Measurements from ENCODE around the gene CAMTA1. TPM values are rescaled to one million over a fixed set of nuclear protein-coding genes. Genes with fewer than 3 reads are reported as not detected.
"Not testable (repeated sequence)": the region's sequence is repeated elsewhere in the genome, so short reads cannot be mapped to it uniquely, and the experiment has no call there.

CAMTA1 gene
- total and polyA plus RNA-seq, 4 donors: 90.5 to 236 (median 195) TPM

DNA sequence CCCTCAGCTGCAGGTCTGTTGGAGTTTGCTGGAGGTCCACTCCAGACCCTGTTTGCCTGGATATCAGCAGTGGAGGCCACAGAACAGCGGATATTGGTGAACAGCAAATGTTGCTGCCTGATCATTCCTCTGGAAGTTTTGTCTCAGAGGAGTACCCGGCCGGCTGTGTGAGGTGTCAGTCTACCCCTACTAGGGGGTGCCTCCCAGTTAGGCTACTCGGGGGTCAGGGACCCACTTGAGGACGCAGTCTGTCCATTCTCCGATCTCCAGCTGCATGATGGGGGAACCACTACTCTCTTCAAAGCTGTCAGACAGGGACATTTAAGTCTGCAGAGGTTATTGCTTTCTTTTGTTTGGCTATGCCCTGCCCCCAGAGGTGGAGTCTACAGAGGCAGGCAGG, 819.7 kb downstream of the CAMTA1 start:
- not testable (repeated sequence) for H3K36me3 ChIP-seq (ENCODE audit: control insufficient read depth, insufficient read depth, low read length); H3K4me3 ChIP-seq (ENCODE audit: low read depth, low read length); H3K27me3 ChIP-seq (ENCODE audit: control insufficient read depth, insufficient read depth, low read length); H3K9me3 ChIP-seq (ENCODE audit: control insufficient read depth, insufficient read depth, low read length); DNase-seq (ENCODE audit: low read depth in 4 of 6, low spot score in 6 of 6); H3K4me1 ChIP-seq (ENCODE audit: control insufficient read depth, insufficient read depth, low read length); H3K27ac ChIP-seq (ENCODE audit: low read depth, low read length)
- 89% methylated on average over 6 of the region's 6 CpGs for WGBS (ENCODE audit: insufficient coverage)

DNA sequence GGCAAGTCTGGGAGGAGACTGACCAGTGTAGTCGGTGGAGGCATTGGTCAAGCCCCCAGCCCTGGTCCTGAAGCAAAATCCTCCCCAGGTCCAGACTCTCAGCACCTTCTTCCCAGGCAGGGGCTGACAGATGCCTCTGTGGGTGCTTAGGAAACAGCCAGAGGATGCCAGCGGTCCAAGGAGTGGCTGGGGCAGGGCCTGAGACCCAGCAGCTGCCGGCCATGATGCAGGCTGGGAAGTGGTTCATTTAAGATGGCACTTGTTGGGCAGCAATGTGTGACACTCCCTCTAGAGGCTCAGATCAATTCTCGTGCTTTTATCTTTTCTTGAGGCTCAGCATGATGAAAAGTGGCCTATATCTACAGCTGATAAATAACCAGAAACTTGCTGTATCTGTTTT, 820.8 kb downstream of the CAMTA1 start:
- H3K27ac ChIP-seq (ENCODE audit: low read depth, low read length): no peak overlapping the region
- 51% methylated on average over 3 of the region's 4 CpGs for WGBS (ENCODE audit: insufficient coverage)
- no peak for DNase-seq (ENCODE audit: low read depth in 4 of 6, low spot score in 6 of 6)

GRCh38 chr1:7607097-7607496, 821.8 kb downstream of the CAMTA1 start:
- Histone ChIP-seq H3K36me3 (ENCODE audit: control insufficient read depth, insufficient read depth, low read length) (peaks cover 3% of the 10 kb centered on the region), H3K27me3 (ENCODE audit: control insufficient read depth, insufficient read depth, low read length) (no peaks in the 10 kb centered on the region), H3K9me3 (ENCODE audit: control insufficient read depth, insufficient read depth, low read length) (no peaks in the 10 kb centered on the region), H3K4me1 (ENCODE audit: control insufficient read depth, insufficient read depth, low read length) (peaks cover 15% of the 10 kb centered on the region), H3K27ac (ENCODE audit: low read depth, low read length) (no peak overlapping the region), H3K4me3 (ENCODE audit: low read depth, low read length) (no peak overlapping the region)
- no peak for DNase-seq (ENCODE audit: low read depth in 4 of 6, low spot score in 6 of 6)

More for the DNA sequence above, 820.8 kb downstream of the CAMTA1 start:
- H3K36me3 ChIP-seq (ENCODE audit: control insufficient read depth, insufficient read depth, low read length): no peaks in the 10 kb centered on the region
- no peaks in the 10 kb centered on the region for H3K9me3 ChIP-seq (ENCODE audit: control insufficient read depth, insufficient read depth, low read length)
- H3K27me3 ChIP-seq (ENCODE audit: control insufficient read depth, insufficient read depth, low read length): no peaks in the 10 kb centered on the region
- no peak overlapping the region for H3K4me3 ChIP-seq (ENCODE audit: low read depth, low read length)
- H3K4me1 ChIP-seq (ENCODE audit: control insufficient read depth, insufficient read depth, low read length): peaks cover 15% of the 10 kb centered on the region

DNA sequence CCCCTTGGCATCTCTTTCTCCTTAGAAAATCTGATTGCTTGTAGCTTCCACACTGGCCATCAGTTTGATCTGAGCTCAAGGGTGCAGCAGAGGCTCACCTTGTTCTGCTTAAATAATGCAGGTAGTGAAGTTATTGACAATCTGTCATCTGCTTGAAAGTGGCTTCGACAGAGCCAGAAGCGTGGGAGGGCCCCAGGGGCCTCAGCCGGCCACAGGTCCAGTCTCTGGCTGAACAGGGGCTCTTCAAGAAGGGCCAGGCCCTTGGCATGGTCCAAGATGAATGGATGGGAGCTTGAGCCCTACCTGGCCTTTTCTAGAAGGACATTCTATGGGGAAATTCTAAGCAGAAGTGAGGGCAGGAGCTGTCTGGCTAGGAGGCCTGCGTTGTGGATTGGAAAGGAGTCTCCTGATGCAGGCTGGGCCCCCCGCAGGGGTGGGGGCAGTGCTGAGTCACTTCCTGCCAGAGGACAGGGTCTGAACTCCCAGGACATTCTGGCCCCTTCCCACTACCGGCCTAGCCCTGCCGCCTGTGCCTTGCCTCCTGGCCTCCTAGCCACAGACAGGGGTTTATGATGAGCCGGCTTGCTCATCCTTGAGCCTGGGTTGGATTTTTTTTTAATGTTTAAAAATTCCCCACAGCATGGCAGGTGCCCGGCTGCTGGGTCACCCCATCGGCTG, 823.5 kb downstream of the CAMTA1 start:
- 53% methylated on average over 7 of the region's 10 CpGs for WGBS (ENCODE audit: insufficient coverage)
- Histone ChIP-seq H3K36me3 (ENCODE audit: control insufficient read depth, insufficient read depth, low read length) (peaks cover 3% of the 10 kb centered on the region), H3K4me1 (ENCODE audit: control insufficient read depth, insufficient read depth, low read length) (peaks cover 26% of the 10 kb centered on the region)

GRCh38 chr1:7609311-7609994, 824.2 kb downstream of the CAMTA1 start:
- Histone ChIP-seq H3K27me3 (ENCODE audit: control insufficient read depth, insufficient read depth, low read length) (no peaks in the 10 kb centered on the region), H3K4me1 (ENCODE audit: control insufficient read depth, insufficient read depth, low read length) (peaks cover 26% of the 10 kb centered on the region), H3K9me3 (ENCODE audit: control insufficient read depth, insufficient read depth, low read length) (no peaks in the 10 kb centered on the region), H3K36me3 (ENCODE audit: control insufficient read depth, insufficient read depth, low read length) (peaks cover 3% of the 10 kb centered on the region), H3K27ac (ENCODE audit: low read depth, low read length) (no peak overlapping the region), H3K4me3 (ENCODE audit: low read depth, low read length) (no peak overlapping the region)
- whole genome bisulfite sequencing (ENCODE audit: insufficient coverage): 82% methylated on average over 5 of the region's 7 CpGs
- peak in 1 of 6 donors; percentile 37 for DNase-seq (ENCODE audit: low read depth in 4 of 6, low spot score in 6 of 6)

More for the DNA sequence above, 823.5 kb downstream of the CAMTA1 start:
- no peak overlapping the region for H3K4me3 ChIP-seq (ENCODE audit: low read depth, low read length)
- DNase-seq (ENCODE audit: low read depth in 4 of 6, low spot score in 6 of 6): no peak
- no peak overlapping the region for H3K27ac ChIP-seq (ENCODE audit: low read depth, low read length)
- no peaks in the 10 kb centered on the region for H3K27me3 ChIP-seq (ENCODE audit: control insufficient read depth, insufficient read depth, low read length)
- H3K9me3 ChIP-seq (ENCODE audit: control insufficient read depth, insufficient read depth, low read length): no peaks in the 10 kb centered on the region

DNA sequence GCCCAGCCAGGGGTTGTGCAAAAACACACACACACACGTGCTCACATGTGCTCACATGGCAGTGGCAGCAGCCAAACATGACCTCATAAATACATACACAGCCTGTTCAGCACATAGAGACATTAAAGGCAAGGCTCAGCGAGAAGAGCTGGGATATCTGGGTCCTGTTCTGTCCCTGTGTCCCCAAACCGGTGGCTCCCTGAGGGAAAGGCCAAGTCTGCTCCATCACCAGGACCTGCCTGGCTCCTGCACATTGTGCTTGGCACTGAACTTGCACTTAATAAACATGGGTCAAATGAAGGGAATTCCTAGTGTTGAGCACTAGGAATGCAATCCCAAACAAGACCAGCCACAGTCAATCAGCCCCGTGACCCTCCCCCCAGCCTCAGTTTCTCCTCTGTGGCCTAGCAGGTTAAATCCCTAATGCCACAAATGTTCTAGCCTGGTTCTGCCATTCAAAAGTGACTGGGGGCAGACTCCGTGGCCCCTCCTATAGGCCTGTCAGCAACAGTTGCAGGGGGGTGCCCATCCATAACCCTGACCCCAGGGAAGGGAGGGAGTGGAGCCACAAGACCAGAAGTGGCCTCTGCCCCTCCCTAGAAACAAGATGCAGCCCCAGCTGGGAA, 825.0 kb downstream of the CAMTA1 start:
- 90% methylated on average over 5 of the region's 5 CpGs for WGBS (ENCODE audit: insufficient coverage)

DNA sequence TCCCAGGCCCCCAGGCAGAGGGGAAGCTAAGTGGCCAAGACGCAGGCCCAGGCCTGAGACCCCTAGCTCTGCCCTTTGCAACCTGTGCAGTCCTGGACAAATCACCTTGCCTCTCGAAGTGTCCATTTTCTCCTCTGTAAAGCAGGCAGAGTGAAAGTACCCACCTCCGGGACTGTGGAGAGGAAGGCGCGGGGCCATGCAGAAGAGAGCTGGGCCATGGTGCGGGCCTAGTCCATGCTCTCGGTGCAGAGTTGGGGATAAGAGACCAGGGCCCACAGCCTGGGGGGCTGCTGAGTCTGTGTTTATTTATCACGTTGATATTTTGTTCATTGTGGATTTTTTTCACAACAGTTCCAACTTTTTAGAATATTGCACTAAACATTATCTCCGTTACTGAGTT, 825.7 kb downstream of the CAMTA1 start:
- no peak for DNase-seq (ENCODE audit: low read depth in 4 of 6, low spot score in 6 of 6)
- H3K4me3 ChIP-seq (ENCODE audit: low read depth, low read length): no peak overlapping the region
- H3K27ac ChIP-seq (ENCODE audit: low read depth, low read length): no peak overlapping the region
- H3K4me1 ChIP-seq (ENCODE audit: control insufficient read depth, insufficient read depth, low read length): peaks cover 30% of the 10 kb centered on the region
- H3K36me3 ChIP-seq (ENCODE audit: control insufficient read depth, insufficient read depth, low read length): peaks cover 3% of the 10 kb centered on the region
- H3K9me3 ChIP-seq (ENCODE audit: control insufficient read depth, insufficient read depth, low read length): no peaks in the 10 kb centered on the region
- H3K27me3 ChIP-seq (ENCODE audit: control insufficient read depth, insufficient read depth, low read length): no peaks in the 10 kb centered on the region
- WGBS (ENCODE audit: insufficient coverage): 87% methylated on average over 6 of the region's 9 CpGs

More for the DNA sequence above, 825.0 kb downstream of the CAMTA1 start:
- peaks cover 3% of the 10 kb centered on the region for H3K36me3 ChIP-seq (ENCODE audit: control insufficient read depth, insufficient read depth, low read length)
- no peaks in the 10 kb centered on the region for H3K9me3 ChIP-seq (ENCODE audit: control insufficient read depth, insufficient read depth, low read length)
- no peak for DNase-seq (ENCODE audit: low read depth in 4 of 6, low spot score in 6 of 6)
- no peaks in the 10 kb centered on the region for H3K27me3 ChIP-seq (ENCODE audit: control insufficient read depth, insufficient read depth, low read length)
- no peak overlapping the region for H3K4me3 ChIP-seq (ENCODE audit: low read depth, low read length)
- H3K27ac ChIP-seq (ENCODE audit: low read depth, low read length): no peak overlapping the region
- H3K4me1 ChIP-seq (ENCODE audit: control insufficient read depth, insufficient read depth, low read length): peaks cover 26% of the 10 kb centered on the region

DNA sequence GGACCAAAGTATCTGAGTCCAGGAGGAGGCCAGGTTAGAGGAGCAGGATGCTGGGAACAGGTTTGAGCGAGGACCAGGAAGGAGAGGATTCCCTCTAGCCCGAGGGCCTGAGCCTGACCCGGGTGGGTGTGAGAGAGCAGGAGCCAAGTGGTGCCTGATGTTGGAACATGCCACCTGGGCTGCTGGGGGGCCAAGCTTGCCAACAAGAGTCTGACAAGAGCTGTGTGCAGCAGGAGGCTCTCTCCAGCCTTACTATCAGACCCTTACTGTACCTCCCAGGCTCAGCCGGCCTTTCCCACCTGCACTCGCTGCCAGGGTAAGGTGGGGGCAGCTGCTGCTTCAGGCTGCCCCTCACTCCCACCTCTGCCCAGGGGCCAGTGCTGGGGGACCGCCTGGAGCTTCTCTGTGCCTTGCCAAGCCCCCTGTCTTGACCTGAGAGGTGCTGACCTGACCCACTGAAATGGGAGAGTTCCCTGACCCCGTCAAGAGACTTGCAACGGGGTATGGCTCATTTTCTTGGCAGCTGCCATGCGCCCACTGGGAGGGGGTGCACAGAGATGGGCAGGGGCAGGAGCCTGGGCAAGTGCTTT, 826.3 kb downstream of the CAMTA1 start:
- no peak overlapping the region for H3K27ac ChIP-seq (ENCODE audit: low read depth, low read length)
- peaks cover 33% of the 10 kb centered on the region for H3K4me1 ChIP-seq (ENCODE audit: control insufficient read depth, insufficient read depth, low read length)
- DNase-seq (ENCODE audit: low read depth in 4 of 6, low spot score in 6 of 6): no peak
- WGBS (ENCODE audit: insufficient coverage): 92% methylated on average over 8 of the region's 9 CpGs
- peaks cover 3% of the 10 kb centered on the region for H3K36me3 ChIP-seq (ENCODE audit: control insufficient read depth, insufficient read depth, low read length)
- no peak overlapping the region for H3K4me3 ChIP-seq (ENCODE audit: low read depth, low read length)
- no peaks in the 10 kb centered on the region for H3K27me3 ChIP-seq (ENCODE audit: control insufficient read depth, insufficient read depth, low read length)
- H3K9me3 ChIP-seq (ENCODE audit: control insufficient read depth, insufficient read depth, low read length): no peaks in the 10 kb centered on the region

GRCh38 chr1:7613106-7613850, 828.0 kb downstream of the CAMTA1 start:
- 56% methylated on average over 18 of the region's 18 CpGs for WGBS (ENCODE audit: insufficient coverage)
- Histone ChIP-seq H3K27ac (ENCODE audit: low read depth, low read length) (no peak overlapping the region), H3K27me3 (ENCODE audit: control insufficient read depth, insufficient read depth, low read length) (no peaks in the 10 kb centered on the region), H3K36me3 (ENCODE audit: control insufficient read depth, insufficient read depth, low read length) (peaks cover 3% of the 10 kb centered on the region), H3K4me1 (ENCODE audit: control insufficient read depth, insufficient read depth, low read length) (peaks cover 45% of the 10 kb centered on the region), H3K9me3 (ENCODE audit: control insufficient read depth, insufficient read depth, low read length) (no peaks in the 10 kb centered on the region), H3K4me3 (ENCODE audit: low read depth, low read length) (no peak overlapping the region)
- DNase-seq (ENCODE audit: low read depth in 4 of 6, low spot score in 6 of 6): peak in 1 of 6 donors; percentile 64
